Measurements from ENCODE around the gene PLLP. TPM values are rescaled to one million over a fixed set of nuclear protein-coding genes. Genes with fewer than 3 reads are reported as not detected.

PLLP gene
- total RNA-seq, 2 experiments from 2014 or later = 0.22 TPM; not detected in 1

GRCh38 chr16:57300387-57301125, 16.1 kb upstream of the PLLP start:
- ChIA-PET CTCF (ENCODE audit: unreplicated experiment) (interaction anchor here (1.0 to 2.6 kb wide), 3 partner anchors 55 to 117 kb away, joined by 3 to 18 read pairs (median 5); partner anchors contain the start of gene ARL2BP), POLR2A (interaction anchor here (0.6 to 1.6 kb wide), 6 partner anchors 10 to 1404 kb away, joined by 3 to 5 read pairs (median 4); partner anchors contain the start of gene POLR2C)
- TF ChIP-seq CTCF (conservative IDR thresholded peaks at IDR 0.05; ENCODE audit: low read length) (peak; percentile 91), EZH2phosphoT487 (IDR thresholded peaks at IDR 0.05; ENCODE audit: borderline replicate concordance, low read depth, low read length) (no peak)
- intact Hi-C loops (cut with micrococcal nuclease; ENCODE audit: unreplicated experiment) = loop anchor here (1.0 kb wide), 5 partner anchors 113 to 219 kb away; partner anchors contain the start of genes CIAPIN1 and COQ9
- Histone ChIP-seq H3K4me2 (ENCODE audit: low read length) (peak overlapping the region; percentile 82), H3K9me3 (ENCODE audit: low read length) (no peaks in the 10 kb centered on the region), H3K9me2 (ENCODE audit: insufficient read depth, low read length) (no peaks in the 10 kb centered on the region), H2AFZ (ENCODE audit: low read length) (peak overlapping the region; percentile 91; the same call in 1 of the 2 replicates), H3K27ac (ENCODE audit: low read depth, low read length, poor library complexity, severe bottlenecking) (peak overlapping the region; percentile 84), H3K4me3 (ENCODE audit: low read depth, low read length, poor library complexity, severe bottlenecking) (peak overlapping the region; percentile 71), H4K20me1 (ENCODE audit: insufficient read depth, low read length) (no peaks in the 10 kb centered on the region), H3K79me2 (ENCODE audit: insufficient read depth, low read depth, low read length) (no peaks in the 10 kb centered on the region), H3K36me3 (ENCODE audit: insufficient read depth, low read length) (no peaks in the 10 kb centered on the region), H3K4me1 (ENCODE audit: insufficient read depth, low read length, poor library complexity, severe bottlenecking) (peaks cover 22% of the 10 kb centered on the region)
- peak; percentile 100 for DNase-seq (ENCODE audit: low spot score)
- no TSS peak for BruUV-seq (replicated peaks)

- Histone ChIP-seq H3K4me3 (ENCODE audit: low read depth, low read length, poor library complexity, severe bottlenecking) (peak overlapping the region; percentile 71), H3K27ac (ENCODE audit: low read depth, low read length, poor library complexity, severe bottlenecking) (peak overlapping the region; percentile 84), H3K36me3 (ENCODE audit: insufficient read depth, low read length) (no peaks in the 10 kb centered on the region), H3K9me2 (ENCODE audit: insufficient read depth, low read length) (no peaks in the 10 kb centered on the region), H2AFZ (ENCODE audit: low read length) (peak overlapping the region; percentile 91), H4K20me1 (ENCODE audit: insufficient read depth, low read length) (no peaks in the 10 kb centered on the region), H3K9me3 (ENCODE audit: low read length) (no peaks in the 10 kb centered on the region), H3K4me1 (ENCODE audit: insufficient read depth, low read length, poor library complexity, severe bottlenecking) (peaks cover 22% of the 10 kb centered on the region), H3K4me2 (ENCODE audit: low read length) (peak overlapping the region; percentile 82), H3K79me2 (ENCODE audit: insufficient read depth, low read depth, low read length) (no peaks in the 10 kb centered on the region)
- ChIA-PET CTCF (ENCODE audit: unreplicated experiment) (interaction anchor here (1.0 to 2.6 kb wide), 3 partner anchors 55 to 117 kb away, joined by 3 to 18 read pairs (median 5); partner anchors contain the start of gene ARL2BP), POLR2A (interaction anchor here (0.6 to 1.6 kb wide), 7 partner anchors 9 to 163 kb away, joined by 3 to 5 read pairs (median 4); partner anchors contain the start of gene POLR2C)
- intact Hi-C loops (cut with micrococcal nuclease; ENCODE audit: unreplicated experiment) = loop anchor here (1.0 to 5.0 kb wide), 7 partner anchors 55 to 219 kb away; partner anchors contain the start of genes ARL2BP, CIAPIN1, COQ9 and PSME3IP1
- TF ChIP-seq CTCF (conservative IDR thresholded peaks at IDR 0.05; ENCODE audit: low read length) = peak; percentile 25; the same call in 1 of the 2 replicates
- TF ChIP-seq EZH2phosphoT487 (IDR thresholded peaks at IDR 0.05; ENCODE audit: borderline replicate concordance, low read depth, low read length) = no peak
- peak; percentile 93 for DNase-seq (ENCODE audit: low spot score)
- no TSS peak for BruUV-seq (replicated peaks)
These were observed 15.4 kb upstream of the PLLP start for GRCh38 chr16:57299719-57300386.

All from OCI-LY7 (cell line).